GM19372 (cell line): ENCODE data around the gene STAB1.

Source experiments
- ATAC-seq: cut with Tn5 transposase; IDR thresholded peaks from one replicate; pipeline ENCODE4 v1.9.1; 2021; ENCODE audit warnings: mild to moderate bottlenecking, low read depth, moderate library complexity; ENCODE audit not compliant: unreplicated experiment

STAB1 gene

GRCh38 chr3:52456800-52457183 lies 38.3 kb upstream of the STAB1 start:
- no peak for ATAC-seq

- ATAC-seq, result no peak
Observed at GRCh38 chr3:52458031-52458760, 36.9 kb upstream of the STAB1 start.

GRCh38 chr3:52458770-52459545 lies 36.2 kb upstream of the STAB1 start:
- ATAC-seq, result no peak

- no peak for ATAC-seq
Observed at GRCh38 chr3:52461874-52462273, 33.3 kb upstream of the STAB1 start.

- no peak for ATAC-seq
Observed at GRCh38 chr3:52463416-52463815, 31.7 kb upstream of the STAB1 start.

- ATAC-seq, result no peak
Observed at GRCh38 chr3:52468336-52468735, 26.8 kb upstream of the STAB1 start.

GRCh38 chr3:52469001-52469400 lies 26.1 kb upstream of the STAB1 start:
- no peak for ATAC-seq

GRCh38 chr3:52470920-52471319 lies 24.2 kb upstream of the STAB1 start:
- no peak for ATAC-seq

- no peak for ATAC-seq
Observed at GRCh38 chr3:52471371-52472238, 23.5 kb upstream of the STAB1 start.

- ATAC-seq, result no peak
Observed at GRCh38 chr3:52472239-52473000, 22.7 kb upstream of the STAB1 start.

- ATAC-seq, result no peak
Observed at GRCh38 chr3:52473026-52473425, 22.1 kb upstream of the STAB1 start.

GRCh38 chr3:52477076-52477795 lies 17.9 kb upstream of the STAB1 start:
- no peak for ATAC-seq

GRCh38 chr3:52477796-52478095 lies 17.4 kb upstream of the STAB1 start:
- no peak for ATAC-seq

- no peak for ATAC-seq
Observed at GRCh38 chr3:52479037-52479876, 15.9 kb upstream of the STAB1 start.

- no peak for ATAC-seq
Observed at GRCh38 chr3:52479877-52480575, 15.1 kb upstream of the STAB1 start.

GRCh38 chr3:52480768-52481715 lies 14.1 kb upstream of the STAB1 start:
- ATAC-seq, result no peak

GRCh38 chr3:52481819-52482521 lies 13.2 kb upstream of the STAB1 start:
- no peak for ATAC-seq
